ENCODE measurements around the gene SLC10A3. TPM values are rescaled to one million over a fixed set of nuclear protein-coding genes. Genes with fewer than 3 reads are reported as not detected.

Gene SLC10A3
- total and polyA plus RNA-seq, 8 donors, result 13.3 to 26.8 (median 18.6) TPM

GRCh38 chrX:154466036-154466435 lies 24.4 kb downstream of the SLC10A3 start:
- ATAC-seq (no peak), DNase-seq (no peak)
- no peak overlapping the region for H3K4me3 ChIP-seq
- no peaks in the 10 kb centered on the region for H3K4me1 ChIP-seq
- peaks cover 0 to 79% of the 10 kb centered on the region in 2 donors for H3K36me3 ChIP-seq
- intact Hi-C loops (cut with DNase I), result no loop called here
- H3K27me3 ChIP-seq, result no peaks in the 10 kb centered on the region
- TF ChIP-seq CTCF (IDR thresholded peaks at IDR 0.05), result no peak
- no peak overlapping the region for H3K27ac ChIP-seq
- H3K9me3 ChIP-seq, result no peaks in the 10 kb centered on the region

GRCh38 chrX:154465601-154466000 lies 24.8 kb downstream of the SLC10A3 start:
- no peaks in the 10 kb centered on the region for H3K4me1 ChIP-seq
- no peak for TF ChIP-seq CTCF (IDR thresholded peaks at IDR 0.05)
- no peak overlapping the region for H3K4me3 ChIP-seq
- H3K27me3 ChIP-seq, result no peaks in the 10 kb centered on the region
- H3K9me3 ChIP-seq, result no peaks in the 10 kb centered on the region
- no peak overlapping the region for H3K27ac ChIP-seq
- ATAC-seq (no peak), DNase-seq (no peak)
- intact Hi-C loops (cut with DNase I), result no loop called here
- peaks cover 0 to 76% of the 10 kb centered on the region in 2 donors for H3K36me3 ChIP-seq

GRCh38 chrX:154464806-154465365 lies 25.5 kb downstream of the SLC10A3 start:
- no peak for DNase-seq
- TF ChIP-seq CTCF (IDR thresholded peaks at IDR 0.05), result no peak
- Histone ChIP-seq H3K27ac (no peak overlapping the region), H3K36me3 (peaks cover 0 to 69% of the 10 kb centered on the region in 2 donors), H3K27me3 (no peaks in the 10 kb centered on the region), H3K9me3 (no peaks in the 10 kb centered on the region), H3K4me3 (no peak overlapping the region), H3K4me1 (no peaks in the 10 kb centered on the region)
- ATAC-seq, result no peak
- intact Hi-C loops (cut with DNase I), result no loop called here

- ATAC-seq (no peak), DNase-seq (no peak)
- no peaks in the 10 kb centered on the region for H3K4me1 ChIP-seq
- intact Hi-C loops (cut with DNase I), result no loop called here
- no peak overlapping the region for H3K27ac ChIP-seq
- H3K4me3 ChIP-seq, result no peak overlapping the region
- TF ChIP-seq CTCF (IDR thresholded peaks at IDR 0.05), result no peak
- H3K9me3 ChIP-seq, result no peaks in the 10 kb centered on the region
- no peaks in the 10 kb centered on the region for H3K27me3 ChIP-seq
- H3K36me3 ChIP-seq, result peaks cover 0 to 57% of the 10 kb centered on the region in 2 donors
Observed at GRCh38 chrX:154463611-154464220, 26.7 kb downstream of the SLC10A3 start.

GRCh38 chrX:154462396-154462795 lies 28.0 kb downstream of the SLC10A3 start:
- Histone ChIP-seq H3K27ac (no peak overlapping the region), H3K4me3 (no peak overlapping the region), H3K27me3 (no peaks in the 10 kb centered on the region), H3K9me3 (no peaks in the 10 kb centered on the region), H3K4me1 (no peaks in the 10 kb centered on the region), H3K36me3 (peaks cover 0 to 44% of the 10 kb centered on the region in 2 donors)
- DNase-seq (no peak), ATAC-seq (no peak)
- intact Hi-C loops (cut with DNase I), result no loop called here
- TF ChIP-seq CTCF (IDR thresholded peaks at IDR 0.05), result no peak

Measured in left lung (tissue), 10 donors.